NT2/D1 (cell line): ENCODE results near the gene ATG2B.

Experiments used
- SUZ12 ChIP-seq: IDR thresholded peaks from 2 replicates; pipeline ENCODE4 v1.6.1; 2011; ENCODE audit not compliant: insufficient read length, insufficient read depth; ENCODE audit errors: extremely low read depth
- YY1 ChIP-seq: IDR thresholded peaks from 2 replicates; pipeline ENCODE4 v1.6.1; 2011; ENCODE audit not compliant: insufficient read length, insufficient read depth
- ZNF274 ChIP-seq: IDR thresholded peaks from 2 replicates; pipeline ENCODE4 v1.6.1; 2011; ENCODE audit warnings: mild to moderate bottlenecking, low read depth, low read length

- TF ChIP-seq ZNF274 (no peak), SUZ12 (no peak), YY1 (no peak)
Measured at GRCh38 chr14:96398921-96399320, 35.8 kb upstream of the ATG2B start.
